ENCODE measurements around the gene CDH13. TPM values are rescaled to one million over a fixed set of nuclear protein-coding genes. Genes with fewer than 3 reads are reported as not detected.

CDH13 gene
- total and polyA plus RNA-seq, 2 of the 8 experiments (the other 6 are each of a cell fraction or from before 2014, with no cell fraction given), result 2.3 to 2.4 TPM

DNA sequence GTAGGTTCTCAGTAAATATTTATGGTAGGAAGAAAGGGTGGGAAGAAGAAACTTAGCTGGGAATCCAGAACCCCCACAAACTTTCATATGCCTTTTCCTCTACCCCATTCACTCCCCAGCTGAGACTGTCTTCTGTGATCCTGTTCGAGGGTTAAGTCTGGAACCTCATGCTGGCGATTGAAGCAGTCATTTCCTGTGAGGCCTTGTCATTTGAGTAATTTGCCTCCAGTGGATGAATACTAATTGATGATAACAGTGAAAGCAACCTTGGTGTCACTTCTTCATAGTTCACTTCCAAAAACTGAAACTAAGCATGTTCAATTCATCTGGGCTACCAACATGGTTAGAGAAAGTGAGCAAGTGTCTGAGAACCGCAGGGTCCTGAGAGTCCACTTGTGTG is 401.2 kb downstream of the CDH13 start:
- Histone ChIP-seq H3K36me3 (ENCODE audit: control insufficient read depth in 2 of 4, insufficient read depth in 4 of 4, low read length in 3 of 4) (no peaks in the 10 kb centered on the region), H3K27me3 (replicated peaks in 1 of 4; ENCODE audit: control insufficient read depth in 3 of 4, extremely low read depth in 1 of 4, insufficient read depth in 3 of 4, low read length in 3 of 4) (no peaks in the 10 kb centered on the region), H3K18ac (ENCODE audit: extremely low read depth, low read length) (no peak overlapping the region), H3K79me2 (ENCODE audit: control insufficient read depth in 1 of 2, insufficient read depth in 2 of 2, low read length in 2 of 2) (no peaks in the 10 kb centered on the region), H3K79me1 (ENCODE audit: low read depth, low read length) (no peaks in the 10 kb centered on the region), H4K91ac (replicated peaks; ENCODE audit: insufficient read length, low read length) (no peak overlapping the region), H3K4ac (replicated peaks; ENCODE audit: insufficient read length, low read depth, low read length) (no peak overlapping the region), H2AK5ac (ENCODE audit: low read depth, low read length) (no peak overlapping the region), H2BK5ac (ENCODE audit: low read depth, low read length) (no peak overlapping the region), H2BK120ac (replicated peaks; ENCODE audit: low read depth, low read length) (no peak overlapping the region), H2AFZ (ENCODE audit: low read length) (no peak overlapping the region), H3K23me2 (ENCODE audit: low read depth, low read length) (no peaks in the 10 kb centered on the region), H2BK20ac (ENCODE audit: low read length) (no peak overlapping the region), H4K8ac (ENCODE audit: extremely low read depth, insufficient read depth, low read length) (no peak overlapping the region), H2BK15ac (ENCODE audit: low read length) (no peak overlapping the region), H3K23ac (ENCODE audit: insufficient read length) (no peak overlapping the region), H2BK12ac (ENCODE audit: low read depth, low read length) (no peak overlapping the region), H3K9ac (replicated peaks in 1 of 4; ENCODE audit: extremely low read depth in 1 of 4, low read depth in 3 of 4, low read length in 3 of 4) (no peak overlapping the region), H3K4me2 (ENCODE audit: insufficient read depth in 1 of 2, low read depth in 2 of 2, low read length in 2 of 2) (no peak overlapping the region), H3K4me1 (replicated peaks in 1 of 4; ENCODE audit: control insufficient read depth in 3 of 4, insufficient read depth in 4 of 4, low read length in 3 of 4) (no peaks in the 10 kb centered on the region), H4K20me1 (replicated peaks in 1 of 2; ENCODE audit: control insufficient read depth in 1 of 2, insufficient read depth in 2 of 2, low read length in 2 of 2) (no peaks in the 10 kb centered on the region), H3K27ac (ENCODE audit: low read depth, low read length) (no peak overlapping the region), H3K14ac (ENCODE audit: insufficient read length) (no peak overlapping the region), H3K56ac (replicated peaks; ENCODE audit: insufficient read length, low read depth, low read length) (no peak overlapping the region), H3K9me3 (ENCODE audit: insufficient read depth in 2 of 2, low read depth in 1 of 2, low read length in 1 of 2) (0 out of 4 replicates have a peak, but pooled peaks cover 0 to 4% of the 10 kb centered on the region in 2 experiments), H3K4me3 (ENCODE audit: extremely low read depth in 1 of 4, insufficient read depth in 2 of 4, low read depth in 3 of 4, low read length in 4 of 4) (no peak overlapping the region), H4K5ac (ENCODE audit: insufficient read length, low read depth, low read length) (no peak overlapping the region)
- POLR2A ChIA-PET (ENCODE audit: partially characterized antibody), result no interaction called here
- CTCF ChIA-PET (ENCODE audit: partially characterized antibody), result no interaction called here
- 96% methylated on average over 3 of the region's 3 CpGs; no CpG with 5 or more reads in 1 of the 2 experiments for WGBS, 2 experiments (ENCODE audit: extremely low coverage in 1 of 2, insufficient coverage in 1 of 2, insufficient read length in 1 of 2, insufficient replicate concordance in 2 of 2, low coverage in 1 of 2, low lambda C conversion rate in 2 of 2, missing lambda C conversion rate in 1 of 2)
- DNase-seq (ENCODE audit: low read depth in 1 of 2, low spot score in 2 of 2) (no peak), FAIRE-seq (no peak)
- no peak for TF ChIP-seq CTBP2 (IDR thresholded peaks at IDR 0.05; ENCODE audit: borderline replicate concordance, insufficient read depth, insufficient read length, low read length)
- no peak for TF ChIP-seq SIX5 (IDR thresholded peaks at IDR 0.05; ENCODE audit: low read depth, low read length)
- no peak for TF ChIP-seq ASH2L (IDR thresholded peaks at IDR 0.05; ENCODE audit: low read length)
- no peak for TF ChIP-seq RBBP5 (IDR thresholded peaks at IDR 0.05; ENCODE audit: borderline replicate concordance, low read depth, low read length)
- no peak for TF ChIP-seq POLR2A (IDR thresholded peaks at IDR 0.05; ENCODE audit: control extremely low read depth in 1 of 2, low read depth in 2 of 2, low read length in 2 of 2)
- no peak for TF ChIP-seq KDM5A (IDR thresholded peaks at IDR 0.05; ENCODE audit: low read length)
- no peak for TF ChIP-seq POU5F1 (IDR thresholded peaks at IDR 0.05; ENCODE audit: low read depth, low read length)
- TF ChIP-seq CHD1 (IDR thresholded peaks at IDR 0.05; ENCODE audit: low read depth, low read length), result no peak
- no peak for TF ChIP-seq YY1 (IDR thresholded peaks at IDR 0.05; ENCODE audit: low read depth, low read length)
- no peak for TF ChIP-seq TAF7 (optimal IDR thresholded peaks at IDR 0.05; ENCODE audit: borderline replicate concordance, low read depth, low read length)
- TF ChIP-seq RAD21 (IDR thresholded peaks at IDR 0.05 in 1 of 2, conservative IDR thresholded peaks at IDR 0.05 in 1 of 2; ENCODE audit: low read depth in 2 of 2, low read length in 2 of 2), result no peak
- TF ChIP-seq, protein P1, sequence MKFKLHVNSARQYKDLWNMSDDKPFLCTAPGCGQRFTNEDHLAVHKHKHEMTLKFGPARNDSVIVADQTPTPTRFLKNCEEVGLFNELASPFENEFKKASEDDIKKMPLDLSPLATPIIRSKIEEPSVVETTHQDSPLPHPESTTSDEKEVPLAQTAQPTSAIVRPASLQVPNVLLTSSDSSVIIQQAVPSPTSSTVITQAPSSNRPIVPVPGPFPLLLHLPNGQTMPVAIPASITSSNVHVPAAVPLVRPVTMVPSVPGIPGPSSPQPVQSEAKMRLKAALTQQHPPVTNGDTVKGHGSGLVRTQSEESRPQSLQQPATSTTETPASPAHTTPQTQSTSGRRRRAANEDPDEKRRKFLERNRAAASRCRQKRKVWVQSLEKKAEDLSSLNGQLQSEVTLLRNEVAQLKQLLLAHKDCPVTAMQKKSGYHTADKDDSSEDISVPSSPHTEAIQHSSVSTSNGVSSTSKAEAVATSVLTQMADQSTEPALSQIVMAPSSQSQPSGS (IDR thresholded peaks at IDR 0.05; ENCODE audit: low read length), result no peak
